GM21528 (cell line): Measurements from ENCODE around the gene SFSWAP.
A peak's percentile ranks its signal among the peaks of the same experiment; 100 is the strongest.
"Not testable (repeated sequence)": the region's sequence is repeated elsewhere in the genome, so short reads cannot be mapped to it uniquely, and the experiment has no call there.

Experiments
- ATAC-seq: cut with Tn5 transposase; IDR thresholded peaks from one replicate; pipeline ENCODE4 v1.9.1; 2021; ENCODE audit warnings: mild to moderate bottlenecking, moderate library complexity; ENCODE audit not compliant: unreplicated experiment, low FRiP score

SFSWAP gene

GRCh38 chr12:131699434-131699833 lies 11.5 kb upstream of the SFSWAP start:
- no peak for ATAC-seq

DNA sequence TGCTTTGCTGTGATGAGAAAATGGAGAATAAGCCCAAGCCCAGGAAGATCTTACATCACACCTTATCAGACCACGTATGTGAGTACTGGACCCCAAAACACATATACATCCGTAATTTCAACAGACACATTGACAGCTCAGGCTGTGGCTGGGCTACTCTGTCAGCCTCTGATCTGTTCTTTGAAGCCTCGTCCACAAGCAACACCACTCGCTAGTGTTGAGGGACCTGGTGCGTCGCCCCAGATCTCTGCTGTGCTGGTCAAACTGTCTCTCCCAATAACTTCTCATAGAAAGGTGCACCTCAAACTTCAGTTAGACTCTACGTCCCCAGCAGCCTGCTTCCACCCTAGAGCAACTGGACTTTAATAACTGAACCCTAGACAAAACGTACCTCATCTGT lies 10.6 kb upstream of the SFSWAP start:
- ATAC-seq: no peak

- ATAC-seq: no peak
Observed at GRCh38 chr12:131701705-131702572, 9.0 kb upstream of the SFSWAP start.

DNA sequence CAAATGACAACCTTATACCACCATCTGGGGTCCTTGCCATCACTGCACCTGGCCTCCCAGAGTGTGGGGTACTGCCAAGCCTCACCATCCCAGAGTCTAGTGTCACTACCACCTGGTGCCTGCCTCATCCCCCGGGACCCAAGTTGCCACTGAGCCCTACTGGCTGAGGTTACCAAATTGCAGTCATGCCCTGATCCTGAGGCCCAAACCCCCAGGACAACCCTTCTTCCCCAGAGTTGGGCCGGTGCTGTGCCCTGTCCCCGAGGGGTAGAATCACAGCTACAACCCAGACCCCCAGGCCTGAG lies 8.4 kb upstream of the SFSWAP start:
- no peak for ATAC-seq

- no peak for ATAC-seq
Observed at GRCh38 chr12:131703161-131703560, 7.7 kb upstream of the SFSWAP start.

- no peak for ATAC-seq
Observed at GRCh38 chr12:131704509-131704908, 6.4 kb upstream of the SFSWAP start.

DNA sequence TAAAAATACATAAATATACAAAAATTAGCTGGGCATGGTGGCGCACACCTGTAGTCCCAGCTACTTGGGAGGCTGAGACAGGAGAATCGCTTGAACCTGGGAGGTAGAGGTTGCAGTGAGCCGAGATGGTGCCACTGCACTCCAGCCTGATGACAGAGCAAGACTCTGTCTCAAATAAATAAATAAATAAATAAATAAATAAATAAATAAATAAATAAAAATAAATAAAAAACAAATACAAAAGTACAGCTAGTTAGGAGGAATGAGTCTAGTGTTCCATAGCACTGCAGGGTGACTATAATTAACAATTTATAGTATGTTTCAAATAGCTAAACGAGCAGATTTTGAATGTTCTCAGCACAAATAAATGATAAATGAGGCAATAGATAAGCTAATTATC lies 4.2 kb upstream of the SFSWAP start:
- ATAC-seq: not testable (repeated sequence)

DNA sequence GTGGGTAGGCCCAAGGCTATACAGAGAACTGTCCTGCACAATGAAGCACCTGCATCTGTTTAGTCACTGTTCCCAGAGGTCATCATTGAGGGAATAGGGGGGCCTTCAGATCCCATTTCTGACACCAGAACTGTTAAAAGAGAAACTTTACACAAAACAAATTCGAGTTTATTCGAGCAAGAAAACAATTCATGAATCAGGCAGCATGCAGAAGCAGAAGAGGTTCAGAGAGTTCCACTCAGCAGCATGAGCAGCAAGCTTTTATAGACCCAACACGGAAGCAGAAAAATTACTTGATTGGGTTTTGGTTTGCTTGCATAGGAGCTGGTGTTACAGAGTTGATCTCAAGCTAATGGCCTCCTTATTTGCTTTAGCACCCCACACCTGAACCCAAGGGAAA lies 1.7 kb upstream of the SFSWAP start:
- no peak for ATAC-seq

DNA sequence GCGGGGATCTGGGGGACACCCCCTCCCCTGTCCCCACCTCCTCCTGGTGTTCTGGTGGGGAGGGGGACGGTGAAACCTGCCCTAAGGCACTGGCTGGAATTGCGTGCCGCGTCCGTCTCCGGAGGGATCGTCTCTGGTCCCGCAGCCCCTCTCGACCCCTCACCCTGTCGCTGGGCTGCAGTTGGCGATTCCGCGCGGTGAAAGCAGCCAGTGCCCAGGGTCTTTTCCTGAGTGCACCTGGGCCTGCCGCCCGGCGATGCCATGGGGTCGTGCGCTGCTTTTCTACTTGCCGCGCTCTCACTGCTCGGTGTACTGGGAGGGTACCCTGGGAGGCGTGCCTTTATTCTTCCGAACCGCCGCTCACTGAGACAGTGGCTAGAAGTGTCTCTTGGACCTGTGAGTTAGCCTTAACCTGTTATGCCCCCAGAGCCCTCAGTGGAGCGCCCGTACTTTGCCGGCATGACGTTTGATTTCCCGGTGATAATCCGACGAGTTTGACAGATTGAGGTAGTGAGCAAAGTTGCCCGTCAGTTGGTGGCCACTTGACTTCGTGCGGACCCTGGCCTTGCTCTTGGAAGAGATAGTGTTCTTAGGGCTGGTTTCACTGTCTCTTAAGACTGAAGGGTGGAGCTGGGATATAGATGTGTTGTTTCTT lies 788 bp downstream of the SFSWAP start:
- peak; percentile 9 for ATAC-seq

- no peak for ATAC-seq
Observed at GRCh38 chr12:131713349-131713748, 2.5 kb downstream of the SFSWAP start.

- ATAC-seq: no peak
Observed at GRCh38 chr12:131714759-131715158, 3.9 kb downstream of the SFSWAP start.

- ATAC-seq: no peak
Observed at GRCh38 chr12:131716282-131716681, 5.4 kb downstream of the SFSWAP start.

DNA sequence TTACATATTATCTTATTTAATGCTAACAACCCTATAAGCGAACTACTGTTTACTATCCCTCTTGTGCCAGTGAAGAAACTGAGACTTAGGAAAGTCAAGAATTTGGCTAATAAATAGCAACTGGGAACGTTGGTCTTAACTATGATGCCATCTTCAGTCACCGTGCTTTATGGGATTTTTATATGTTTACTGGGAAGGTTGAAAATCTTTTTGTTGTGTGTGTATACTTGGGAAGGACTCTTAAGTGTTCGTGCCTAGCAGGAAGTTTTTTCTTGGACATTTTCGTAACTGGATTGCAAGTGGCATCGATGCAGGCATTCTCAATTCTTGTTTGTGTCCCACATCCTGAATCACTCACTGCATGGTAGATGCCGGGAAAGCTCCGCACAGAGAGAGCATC lies 9.4 kb downstream of the SFSWAP start:
- ATAC-seq: no peak

DNA sequence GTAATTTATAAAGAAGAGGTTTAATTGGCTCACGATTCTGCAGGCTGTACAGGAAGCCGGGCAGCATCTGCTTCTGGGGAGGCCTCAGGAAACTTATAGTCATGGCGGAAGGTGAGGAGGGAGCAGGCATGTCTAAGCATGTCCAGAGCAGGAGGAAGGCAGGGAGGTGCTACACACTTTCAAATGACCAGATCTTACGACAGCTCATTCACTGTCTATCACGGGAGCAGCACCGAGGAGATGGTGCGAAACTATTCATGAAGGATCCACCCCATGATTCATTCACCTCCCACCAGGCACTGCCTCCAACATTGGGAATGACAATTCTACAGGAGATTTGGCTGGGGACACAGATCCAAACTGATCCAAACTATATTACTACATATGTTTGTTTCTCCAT lies 10.0 kb downstream of the SFSWAP start:
- ATAC-seq: no peak

DNA sequence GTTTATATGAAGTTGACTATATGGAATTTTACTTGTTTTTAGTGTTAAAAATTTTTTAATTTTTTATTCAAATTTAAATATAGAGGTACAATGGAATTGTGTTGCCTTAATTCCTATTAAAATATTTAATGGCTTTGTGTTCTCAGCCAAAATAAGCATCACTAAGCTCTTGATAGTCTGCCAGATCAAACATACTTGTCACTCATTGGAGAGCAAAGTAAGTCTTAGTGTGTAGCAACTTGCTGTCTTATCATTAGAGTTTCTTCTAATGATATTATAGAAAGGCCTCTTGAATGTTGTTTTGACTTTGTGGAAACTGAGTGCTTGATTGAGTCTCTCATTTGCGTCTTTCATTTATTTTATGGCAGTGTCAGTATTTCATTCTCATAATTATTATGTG lies 10.7 kb downstream of the SFSWAP start:
- ATAC-seq: no peak

- ATAC-seq: no peak
Observed at GRCh38 chr12:131723532-131723931, 12.6 kb downstream of the SFSWAP start.

DNA sequence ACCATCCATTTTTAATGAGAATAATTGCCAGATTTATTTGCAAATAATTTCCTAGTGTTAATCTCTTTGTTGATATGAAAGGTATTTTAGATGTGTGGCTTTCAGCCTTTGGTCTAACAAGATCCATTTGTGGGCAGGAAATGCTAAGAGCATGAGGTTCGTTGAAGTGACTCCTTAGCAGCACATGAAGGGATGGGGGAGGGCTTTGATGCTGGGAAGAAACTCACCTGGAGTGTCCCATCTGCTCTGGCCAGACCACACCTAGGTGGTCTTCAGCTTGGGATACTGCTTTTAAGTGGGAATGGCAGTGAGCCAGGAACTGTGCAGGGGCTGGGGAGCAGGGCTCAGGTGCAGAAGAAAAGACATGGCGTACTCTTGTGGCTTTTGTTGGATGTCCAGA lies 13.6 kb downstream of the SFSWAP start:
- no peak for ATAC-seq

DNA sequence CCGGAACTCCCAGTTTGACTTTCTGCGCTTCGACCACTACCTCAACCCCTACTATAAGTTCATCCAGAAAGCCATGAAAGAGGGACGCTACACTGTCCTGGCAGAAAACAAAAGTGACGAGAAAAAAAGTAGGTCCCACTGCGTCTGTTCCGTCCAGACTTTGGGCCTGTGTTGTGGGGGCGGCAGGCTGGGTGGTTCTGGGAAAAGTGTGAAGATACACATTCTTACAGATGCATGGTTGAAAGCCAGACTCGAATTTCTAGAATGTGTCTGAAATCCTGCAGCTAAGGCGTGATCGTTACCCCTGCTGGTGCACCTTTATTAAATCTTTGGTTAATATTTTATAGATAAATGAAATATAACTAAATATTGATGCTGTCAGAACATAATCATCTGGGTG lies 14.6 kb downstream of the SFSWAP start:
- no peak for ATAC-seq

DNA sequence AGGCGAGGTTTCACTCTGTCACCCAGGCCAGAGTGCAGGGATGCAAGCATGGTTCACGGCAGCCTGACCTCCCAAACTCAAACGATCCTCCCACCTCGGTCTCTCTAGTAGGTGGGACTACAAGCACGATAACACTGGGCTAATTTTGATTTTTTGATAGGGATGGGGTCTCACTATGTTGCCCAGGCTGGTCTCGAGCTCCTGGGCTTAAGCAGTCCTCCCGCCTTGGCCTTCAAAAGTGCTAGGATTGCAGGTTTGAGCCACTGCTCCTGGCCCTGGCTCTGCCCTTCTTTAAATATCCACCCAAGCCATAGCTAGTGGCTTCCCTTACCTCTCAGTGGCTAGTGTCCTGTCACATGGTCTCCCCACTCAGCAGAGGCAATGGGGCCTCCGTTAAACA lies 17.8 kb downstream of the SFSWAP start:
- ATAC-seq: no peak

DNA sequence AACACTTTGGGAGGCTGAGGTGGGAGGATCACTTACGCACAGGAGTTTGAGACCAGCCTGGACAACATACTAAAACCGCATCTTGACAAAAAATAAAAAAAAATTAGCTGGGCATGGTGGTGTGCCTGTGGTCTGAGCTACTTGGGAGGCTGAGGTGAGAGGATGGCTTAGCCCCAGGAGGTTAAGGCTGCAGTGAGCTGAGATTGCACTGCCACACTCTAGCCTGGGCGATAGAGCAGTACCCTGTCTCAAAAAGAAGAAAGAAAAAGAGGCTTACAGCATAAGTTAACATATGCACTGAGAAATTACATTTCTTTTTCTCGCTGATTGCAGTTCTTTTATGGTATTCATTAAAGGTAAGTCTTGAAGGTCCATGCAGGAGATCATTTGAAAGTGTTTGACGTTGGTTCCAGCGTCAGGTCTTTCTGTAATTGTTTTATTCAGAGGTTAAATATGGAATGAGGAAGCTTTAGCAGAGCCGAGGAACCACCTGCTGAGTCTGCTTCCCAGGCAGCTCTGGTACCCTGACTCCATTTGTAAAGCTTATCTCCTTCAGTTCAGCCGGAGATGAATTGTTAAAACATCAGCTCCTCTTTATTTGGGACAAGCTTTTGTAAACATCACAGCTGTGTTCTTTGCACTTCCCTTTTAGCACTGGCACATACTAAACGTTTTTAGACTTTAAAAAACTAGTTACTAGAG lies 18.5 kb downstream of the SFSWAP start:
- no peak for ATAC-seq

DNA sequence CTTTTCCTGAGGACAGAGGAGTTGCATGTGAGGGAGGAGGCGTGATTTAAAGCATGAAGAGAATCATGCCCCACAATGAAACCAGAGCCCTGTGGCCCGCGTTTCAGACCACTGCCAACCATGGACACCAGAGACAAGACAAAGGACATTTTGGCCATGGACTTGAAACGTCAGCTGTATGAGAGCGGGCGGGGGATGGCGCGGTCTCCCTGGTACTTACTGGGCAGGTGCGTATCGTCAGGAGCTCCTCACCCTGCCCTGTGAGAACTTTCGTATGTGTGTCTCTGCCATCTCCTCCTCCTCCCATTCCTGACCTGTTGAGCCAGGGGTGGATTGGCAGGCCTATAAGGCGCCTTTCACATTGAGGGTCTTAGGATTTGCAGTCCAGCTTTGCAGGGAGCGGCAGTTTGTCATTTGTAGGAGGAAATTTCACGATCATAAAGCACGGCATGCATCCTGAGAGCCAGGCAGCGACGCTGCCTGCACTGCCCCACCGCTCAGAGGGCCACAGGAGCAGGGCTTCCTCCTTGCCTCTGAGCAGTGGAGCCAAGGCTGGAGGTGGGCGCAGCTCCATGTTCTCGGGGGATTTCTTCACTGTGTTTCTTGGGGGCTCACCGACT lies 22.2 kb downstream of the SFSWAP start:
- no peak for ATAC-seq
